NCI-H345 (cell line): Measurements from ENCODE around the gene NR5A1.

Experiments
- DNase-seq: peaks from one replicate; lab custom pipeline; 2025; lab: John Stamatoyannopoulos, UW

Gene NR5A1

DNA sequence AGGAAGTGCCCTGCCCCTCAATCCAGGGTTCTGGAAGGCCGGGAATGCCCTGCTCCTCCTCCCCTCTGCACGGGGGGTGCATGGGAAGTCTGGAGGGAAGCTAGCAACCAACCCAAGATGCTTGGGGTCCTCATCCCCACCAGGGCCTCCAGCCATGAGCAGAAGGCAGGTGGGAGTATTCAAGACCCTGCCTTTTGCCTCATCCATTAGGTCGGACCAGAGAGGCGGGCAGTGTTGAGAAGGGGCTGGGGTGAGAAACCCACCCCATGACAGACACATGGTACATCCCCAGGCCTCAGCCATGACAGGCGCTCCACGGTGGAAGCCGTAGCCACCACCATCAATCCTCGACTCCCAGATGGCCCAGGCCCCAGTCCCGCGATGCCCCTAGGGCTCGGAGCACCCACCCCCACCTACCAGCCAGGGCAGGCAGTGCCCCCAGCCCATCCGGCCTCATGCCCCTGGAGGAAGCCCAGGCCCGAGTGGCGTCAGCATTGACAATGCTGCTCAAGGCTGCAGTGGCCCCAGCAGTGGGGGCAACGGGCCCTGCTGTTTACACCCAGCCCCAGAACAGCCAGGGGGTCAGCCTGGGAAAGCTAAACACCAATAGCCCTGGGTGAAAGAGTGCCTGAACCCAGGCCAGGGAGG, 8.6 kb downstream of the NR5A1 start:
- no peak for DNase-seq

DNA sequence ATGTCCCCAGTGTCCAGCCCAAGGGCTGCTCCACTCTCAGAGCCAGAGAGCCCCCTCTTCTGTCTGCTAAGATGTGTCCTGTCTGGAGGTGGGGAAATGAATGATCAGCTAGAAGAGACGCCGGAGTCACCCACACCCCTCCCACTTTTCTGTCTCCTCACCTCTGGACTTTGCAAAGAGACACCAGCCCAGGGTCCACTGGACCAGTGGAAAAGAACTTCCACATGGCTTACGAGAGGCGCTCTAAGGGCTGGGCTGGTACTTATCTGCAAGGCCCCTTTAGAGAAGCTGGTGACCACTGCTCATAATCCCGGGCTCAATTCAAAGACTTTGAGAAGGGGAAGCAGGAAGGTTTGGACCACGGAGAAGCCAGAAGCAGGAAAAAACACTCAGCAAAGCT, 9.2 kb downstream of the NR5A1 start:
- no peak for DNase-seq

DNA sequence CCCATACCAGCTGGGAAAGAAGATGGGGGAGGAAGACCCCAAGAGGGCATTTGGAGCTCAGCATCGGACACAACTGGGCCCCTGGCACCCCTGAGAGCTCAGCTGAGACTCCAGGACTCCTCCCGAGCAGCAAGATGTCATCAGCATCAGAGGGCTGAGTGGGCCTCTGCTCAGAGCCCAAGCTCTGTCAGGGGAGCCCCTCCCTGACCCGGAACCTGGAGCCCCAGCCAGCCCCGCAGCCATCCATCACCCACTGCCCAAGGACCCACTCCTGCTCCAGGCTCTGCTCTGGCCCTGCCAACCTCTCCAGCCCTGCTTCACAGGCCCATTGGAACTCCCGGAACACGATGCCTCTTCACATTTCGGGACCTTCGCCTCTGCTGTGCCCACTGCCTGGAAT, 9.8 kb downstream of the NR5A1 start:
- DNase-seq = no peak

DNA sequence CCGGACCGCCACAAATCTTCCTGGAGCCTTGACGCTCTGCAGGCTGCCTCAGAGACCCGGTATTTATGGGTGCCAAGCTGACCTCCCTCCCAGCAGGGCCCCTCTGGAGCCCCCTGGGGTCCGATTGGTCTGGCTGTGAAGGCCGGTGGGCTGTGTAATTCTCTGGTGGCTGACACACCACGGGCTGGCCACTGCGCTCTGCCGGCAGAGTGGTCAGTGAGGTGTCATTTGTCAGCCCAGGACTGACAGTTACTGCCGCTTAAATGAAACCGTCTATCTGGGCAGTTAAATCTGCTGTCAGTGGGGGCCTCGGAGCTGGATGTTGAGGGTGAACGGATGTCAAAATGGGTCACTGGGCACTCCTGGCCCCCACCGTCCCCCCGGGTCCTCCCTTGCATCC, 10.7 kb downstream of the NR5A1 start:
- DNase-seq = no peak

DNA sequence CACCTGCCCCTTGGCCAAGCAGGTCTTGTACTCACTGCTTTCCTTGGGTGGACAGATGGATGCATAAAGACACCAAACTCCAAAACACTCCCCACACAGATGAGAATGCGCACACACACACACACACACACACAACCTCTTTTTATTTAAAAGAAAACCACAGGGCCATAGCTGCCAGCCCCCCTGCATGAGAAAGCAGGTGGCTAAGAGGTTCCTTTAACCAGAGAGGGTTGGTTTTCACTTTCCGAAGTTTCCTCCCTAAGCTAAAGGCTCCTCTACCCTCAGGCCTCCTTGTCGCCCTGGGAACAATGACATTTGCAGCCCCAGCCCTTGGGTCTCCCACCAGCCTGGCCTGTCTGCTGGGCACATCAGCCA, 11.1 kb downstream of the NR5A1 start:
- DNase-seq = no peak

DNA sequence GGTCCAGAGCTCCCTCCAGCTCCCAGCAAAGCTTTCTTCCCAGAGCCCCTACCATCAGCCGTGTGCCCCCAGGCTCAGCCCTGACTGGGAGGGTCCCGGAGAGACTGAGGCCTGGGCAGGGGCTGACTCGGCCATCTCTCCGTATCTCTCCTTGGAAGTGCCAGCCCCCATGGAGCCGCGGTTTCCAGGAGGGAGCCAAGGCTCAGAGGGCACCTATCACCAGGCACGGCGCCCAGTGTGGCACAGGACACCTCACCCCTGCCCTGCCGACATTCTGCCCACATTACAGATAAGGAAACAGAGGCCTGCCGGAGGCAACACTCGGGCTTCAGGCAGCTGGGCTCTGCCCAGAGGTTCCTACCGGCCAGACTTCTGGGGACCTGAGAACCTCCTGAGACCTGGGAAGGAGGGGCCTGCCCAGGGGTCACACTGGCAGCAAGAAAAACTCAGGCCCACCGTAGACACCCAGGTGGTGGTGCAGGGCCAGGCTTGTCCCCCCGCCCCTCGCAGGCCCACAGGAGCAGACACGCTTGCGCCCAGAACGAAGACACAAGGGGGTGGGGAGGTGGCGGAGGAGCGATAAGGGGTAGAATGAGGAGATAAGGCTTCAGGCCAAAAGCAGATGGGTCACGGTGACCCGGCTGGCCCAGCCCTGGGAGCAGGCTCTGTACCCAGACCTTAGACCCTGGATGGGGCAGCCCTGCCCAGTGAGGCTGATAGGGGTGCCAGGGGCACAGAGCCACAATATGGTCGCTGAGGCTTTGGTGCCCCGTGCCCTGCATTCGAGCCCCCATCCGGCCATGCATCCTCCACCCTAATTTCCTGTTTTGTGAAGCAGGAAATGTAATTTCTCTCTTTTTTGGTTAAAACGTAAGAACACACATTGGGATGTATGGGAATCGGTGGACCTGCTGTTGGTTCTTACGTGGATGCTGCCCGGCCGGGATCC, 11.8 kb downstream of the NR5A1 start:
- DNase-seq = no peak

DNA sequence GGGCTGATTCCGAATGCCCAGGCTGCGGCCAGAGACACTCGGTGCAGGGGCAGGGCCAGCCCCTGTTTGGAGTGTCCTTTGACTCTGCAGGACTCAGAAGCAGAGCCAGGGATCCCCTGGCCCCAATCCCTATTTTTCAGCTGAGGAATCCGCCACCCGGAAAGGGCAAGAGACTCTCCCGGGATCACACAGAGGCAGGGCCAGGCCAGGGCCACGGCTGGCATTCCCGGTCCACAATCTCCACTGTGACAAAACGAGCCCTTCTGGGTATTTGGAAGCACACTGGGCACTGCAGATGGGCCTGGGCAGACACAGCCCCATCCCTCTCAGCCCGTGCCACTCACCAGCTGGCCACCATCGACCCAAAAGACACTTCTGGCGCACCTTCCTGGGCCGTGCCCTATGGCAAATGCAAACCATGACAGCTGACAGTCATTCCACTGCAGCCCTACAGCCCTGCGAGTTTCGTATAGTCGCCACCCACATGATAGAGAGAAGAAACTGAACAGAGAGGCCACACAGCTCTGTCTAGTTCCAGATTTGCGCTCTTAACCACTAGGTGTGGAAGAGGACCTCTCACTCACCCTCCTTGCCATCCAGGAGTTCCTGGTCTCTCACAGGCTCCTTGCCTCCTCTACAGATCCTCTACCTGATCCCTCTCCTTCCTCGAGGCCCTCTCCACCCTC, 13.3 kb downstream of the NR5A1 start:
- no peak for DNase-seq

DNA sequence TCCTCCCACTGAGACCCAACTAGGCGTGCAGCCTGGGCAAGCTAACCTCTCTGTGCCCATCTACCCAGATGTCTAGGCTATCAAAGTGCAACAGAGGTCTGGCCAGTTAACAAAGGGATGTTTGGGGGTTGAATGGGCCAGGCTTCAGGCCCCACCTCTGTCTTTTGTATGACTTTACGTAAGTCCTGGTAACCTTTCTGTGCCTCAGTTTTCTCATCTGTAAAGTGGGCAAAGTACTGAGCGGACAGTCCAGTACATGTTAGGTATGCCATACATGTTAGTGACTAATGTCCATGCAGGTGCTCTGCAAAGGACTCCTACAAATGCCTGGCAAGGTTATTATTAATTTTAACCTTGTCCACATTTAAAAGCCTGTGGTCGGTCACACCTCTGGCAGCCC, 14.0 kb downstream of the NR5A1 start:
- no peak for DNase-seq

DNA sequence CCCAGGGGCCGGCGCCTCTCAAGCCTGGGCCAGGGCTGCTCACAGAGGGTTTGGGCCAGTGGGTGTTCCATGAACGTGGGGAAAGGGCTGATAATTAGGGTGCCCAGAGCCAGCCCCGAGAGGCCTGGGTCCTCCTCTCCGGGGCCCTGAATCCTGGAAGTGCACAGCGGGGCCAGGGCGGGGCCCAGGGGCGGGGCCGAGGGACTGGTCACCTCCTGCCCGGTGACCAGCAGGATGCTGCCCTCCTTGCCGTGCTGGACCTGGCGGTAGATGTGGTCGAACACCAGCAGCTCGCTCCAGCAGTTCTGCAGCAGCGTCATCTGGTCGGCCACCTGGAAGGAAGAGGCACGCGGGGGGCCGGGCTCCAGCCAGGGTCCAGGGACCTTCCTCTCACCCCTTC, 14.4 kb downstream of the NR5A1 start:
- no peak for DNase-seq

DNA sequence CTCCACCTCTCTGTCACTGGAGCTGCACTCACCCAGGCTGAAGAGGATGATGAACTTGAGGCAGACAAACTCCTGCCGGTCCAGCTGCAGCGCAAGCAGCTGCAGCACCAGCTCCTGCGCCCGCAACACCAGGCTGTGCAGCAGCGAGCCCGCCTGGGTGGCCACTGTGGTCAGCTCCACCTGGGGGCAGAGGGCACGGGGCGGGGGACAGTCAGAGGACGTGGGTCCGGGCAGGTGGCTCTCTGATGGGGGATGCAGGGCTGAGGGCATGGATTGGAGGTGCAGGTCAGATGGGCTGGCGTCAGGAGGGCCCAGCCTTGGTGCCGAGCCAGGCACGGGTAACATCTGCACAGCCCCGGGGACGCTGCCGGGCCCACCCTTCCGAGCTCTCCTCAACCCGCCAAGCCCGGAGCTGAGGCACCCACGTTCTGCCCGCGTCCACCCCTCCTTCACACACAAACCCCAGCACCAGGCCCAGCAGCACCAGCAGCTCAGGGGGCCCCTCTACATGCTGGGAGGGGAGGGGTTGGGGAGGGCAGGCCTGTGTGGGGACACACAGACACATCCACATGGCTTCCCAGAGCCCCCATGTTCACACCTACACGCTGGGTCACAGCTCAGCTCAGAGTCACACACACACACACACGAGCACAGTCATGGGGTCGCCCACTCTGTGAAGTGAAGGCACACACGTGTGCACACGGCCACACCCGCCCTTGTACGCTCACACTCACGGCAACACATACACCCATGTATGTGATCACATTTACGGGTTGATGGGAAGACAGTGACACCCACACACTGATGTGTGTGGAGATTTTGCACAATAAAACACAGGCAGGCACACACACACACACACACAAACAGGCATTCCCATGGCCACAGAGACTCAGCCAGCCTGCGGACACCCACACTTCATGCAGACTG, 15.9 kb downstream of the NR5A1 start:
- no peak for DNase-seq

DNA sequence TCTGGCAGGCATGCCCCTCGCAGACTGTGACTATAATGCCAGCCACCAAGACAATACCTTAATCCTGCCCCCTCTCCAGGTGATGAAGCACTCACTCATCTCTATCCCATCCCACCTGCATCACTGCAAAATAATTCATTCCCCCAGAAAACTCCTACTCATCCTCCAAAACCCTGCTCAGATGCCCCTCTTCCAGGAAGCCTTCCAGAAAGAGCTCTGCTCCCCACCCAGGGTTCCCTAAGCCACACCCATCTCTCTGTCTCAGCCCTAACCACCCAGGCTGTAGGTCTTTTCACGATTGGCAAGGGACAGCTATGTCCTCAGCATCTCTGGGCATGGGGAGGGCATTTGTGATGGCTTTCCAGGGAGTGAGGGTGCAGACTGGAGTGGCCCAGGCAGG, 17.2 kb downstream of the NR5A1 start:
- no peak for DNase-seq

DNA sequence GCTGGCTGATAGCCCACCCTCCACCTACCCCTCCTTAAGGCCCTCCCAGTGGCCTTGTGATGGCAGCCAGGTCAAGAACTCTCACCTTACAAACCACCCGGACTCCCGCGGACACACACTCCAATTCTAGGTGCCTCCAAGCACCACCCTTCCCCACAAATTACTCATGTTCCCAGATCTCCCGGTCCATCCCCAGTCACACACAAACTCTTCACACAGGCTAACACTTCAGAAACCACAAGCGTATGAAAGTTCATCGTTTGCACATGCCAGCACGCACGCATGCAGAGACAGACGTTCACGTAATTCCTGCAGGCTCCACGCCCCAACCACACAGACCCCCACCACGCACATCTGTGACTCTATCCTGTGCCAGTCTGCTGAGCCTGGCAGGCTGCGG, 18.0 kb downstream of the NR5A1 start:
- DNase-seq = no peak

DNA sequence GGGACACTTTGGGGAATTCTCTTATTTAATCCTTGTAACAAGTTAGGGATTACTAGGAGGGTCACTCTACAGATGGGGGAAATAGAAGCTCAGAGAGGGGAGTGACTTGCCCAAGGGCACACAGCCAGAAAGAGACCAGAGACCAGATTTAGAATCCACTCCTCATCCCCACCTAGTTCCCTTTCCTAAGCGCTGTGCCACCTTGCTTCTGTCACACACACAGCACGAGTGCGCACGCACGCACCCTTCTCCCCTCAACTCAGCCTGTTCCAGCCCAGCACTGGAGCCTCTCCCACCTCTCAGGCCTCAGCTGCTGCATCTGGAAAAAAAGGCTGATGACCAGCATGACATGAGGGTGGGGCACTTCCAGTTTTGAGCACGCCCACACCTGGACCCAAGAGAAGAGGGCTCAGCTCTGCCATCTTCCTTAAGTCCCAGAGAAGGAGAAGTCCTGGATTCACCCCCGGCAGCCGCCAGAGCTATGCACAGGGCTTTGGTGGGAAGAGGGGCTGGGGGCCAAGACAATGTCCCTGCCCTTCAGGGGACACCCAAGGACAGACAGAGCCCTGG, 18.5 kb downstream of the NR5A1 start:
- no peak for DNase-seq

DNA sequence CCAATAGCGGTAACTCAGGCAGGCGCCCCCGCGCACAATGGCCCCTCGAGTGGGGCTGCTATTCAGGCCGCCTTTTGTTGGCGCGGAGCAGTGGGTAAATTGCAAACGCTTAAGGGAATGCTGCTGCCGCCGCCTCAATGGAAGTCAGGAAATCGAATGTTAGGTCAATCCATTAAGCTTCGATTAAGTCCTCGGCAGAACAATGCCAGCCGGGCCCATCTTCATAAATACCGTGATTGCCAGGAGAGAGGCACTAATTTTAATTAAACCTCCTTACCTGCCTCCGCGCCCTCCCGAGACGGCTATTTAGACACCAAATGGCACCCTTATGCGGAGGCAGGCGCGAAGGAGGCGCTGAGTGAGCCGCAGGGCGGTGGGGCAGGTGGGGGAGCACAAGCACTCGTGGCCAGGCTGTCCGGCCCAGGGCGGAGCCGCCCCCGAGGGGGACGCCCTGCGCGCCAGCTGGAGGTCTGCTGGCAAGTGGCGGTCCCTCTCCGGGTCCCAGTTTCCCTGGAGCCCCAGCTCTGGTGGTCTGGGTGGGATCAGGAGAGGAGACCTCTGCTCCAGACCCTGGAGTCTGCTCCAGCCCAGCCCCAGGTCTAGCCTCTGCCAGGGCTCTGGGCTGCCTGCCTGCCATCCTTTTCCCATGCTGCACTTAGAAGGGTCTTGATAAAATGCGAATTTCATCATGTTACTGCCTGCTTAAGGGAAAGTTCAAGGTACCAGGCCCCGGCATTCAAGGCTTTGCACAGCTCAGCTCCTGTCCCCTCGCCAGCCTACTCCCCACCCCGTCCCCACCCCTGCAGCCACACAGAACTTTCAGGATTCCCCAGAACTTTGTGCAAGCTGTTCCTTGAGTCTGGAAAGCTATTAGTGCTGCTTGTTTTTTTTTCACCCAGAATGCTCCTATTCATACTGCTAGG, 19.7 kb downstream of the NR5A1 start:
- no peak for DNase-seq

DNA sequence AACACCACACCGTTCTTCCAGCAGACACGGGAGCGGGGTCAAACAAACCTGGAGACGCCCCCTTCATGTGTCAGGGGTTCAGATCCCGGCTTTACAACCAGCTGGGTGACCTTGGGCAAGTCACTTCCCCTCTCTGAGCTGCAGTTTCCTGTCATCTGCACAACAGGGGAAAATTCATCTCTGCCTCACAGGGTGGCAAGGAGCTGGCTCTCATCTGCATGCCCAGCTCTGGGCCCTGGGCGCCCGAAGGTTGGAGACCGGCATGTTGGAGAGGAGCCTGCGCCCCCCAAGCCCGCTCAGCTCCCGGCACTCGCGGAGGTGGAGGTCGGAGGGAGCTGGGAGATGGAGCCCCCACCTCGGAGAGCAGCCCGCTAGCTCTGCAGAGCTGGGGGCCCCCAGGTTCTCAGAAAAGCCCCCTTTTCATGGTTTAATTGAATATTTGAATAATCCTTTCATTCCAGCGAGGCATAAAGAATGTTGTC, 20.4 kb downstream of the NR5A1 start:
- DNase-seq = no peak

DNA sequence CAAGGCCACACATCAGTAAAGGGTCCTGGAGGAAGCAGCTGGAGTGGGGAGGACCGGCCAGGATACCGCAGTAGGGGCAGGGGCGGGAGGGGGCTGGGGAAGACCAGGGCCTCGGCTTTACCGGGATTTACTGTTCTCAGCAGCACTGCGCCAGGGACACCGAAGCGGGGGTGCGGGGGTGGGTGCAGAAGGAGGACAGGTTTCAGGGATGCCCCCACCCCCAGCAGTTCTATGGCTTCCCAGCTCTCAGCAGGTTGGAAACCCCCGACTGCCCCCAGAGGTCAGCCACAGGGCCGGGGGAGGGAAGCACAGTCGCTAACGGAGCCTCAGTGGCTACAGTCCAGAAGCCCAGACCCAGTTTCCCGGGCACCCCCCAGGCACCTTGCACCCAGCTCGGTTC, 21.3 kb downstream of the NR5A1 start:
- DNase-seq = no peak

DNA sequence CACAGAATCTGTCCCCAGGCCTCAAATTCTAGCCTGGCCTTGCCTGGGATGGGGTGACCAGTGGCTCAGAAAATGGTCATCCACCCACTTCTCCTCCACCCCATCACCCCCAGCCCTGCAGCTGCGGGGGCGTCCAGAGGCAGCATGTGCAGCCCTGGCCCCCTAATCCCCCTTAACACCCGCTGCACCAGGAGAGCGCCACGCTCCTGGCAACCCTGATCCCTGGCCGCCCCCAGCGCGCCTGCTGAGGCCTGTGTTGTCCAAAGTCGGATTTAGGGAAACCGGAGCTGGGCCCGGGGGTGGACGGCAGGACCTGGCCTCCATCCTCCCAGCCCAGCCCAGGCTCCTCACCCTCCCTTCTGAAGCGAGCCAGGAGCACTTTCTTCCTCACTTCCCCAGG, 22.0 kb downstream of the NR5A1 start:
- no peak for DNase-seq

DNA sequence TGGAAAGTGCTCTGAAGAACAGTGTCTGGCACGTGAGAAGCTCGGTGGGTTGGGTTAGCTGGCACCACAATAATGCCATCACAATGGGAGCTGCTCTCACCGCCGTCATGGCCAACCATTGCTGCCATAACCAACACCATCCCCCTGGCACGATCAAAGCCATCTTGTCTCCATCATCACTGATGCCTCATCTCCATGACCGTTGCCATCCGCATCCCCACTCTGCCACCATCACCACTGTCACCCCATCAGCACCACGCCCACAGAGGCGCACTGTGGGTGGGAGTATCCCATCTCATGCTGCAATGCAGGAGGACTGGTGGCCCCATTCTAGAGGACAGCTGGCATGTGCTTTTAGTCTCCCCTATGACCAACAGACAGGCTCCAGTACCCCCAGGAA, 23.7 kb downstream of the NR5A1 start:
- no peak for DNase-seq

DNA sequence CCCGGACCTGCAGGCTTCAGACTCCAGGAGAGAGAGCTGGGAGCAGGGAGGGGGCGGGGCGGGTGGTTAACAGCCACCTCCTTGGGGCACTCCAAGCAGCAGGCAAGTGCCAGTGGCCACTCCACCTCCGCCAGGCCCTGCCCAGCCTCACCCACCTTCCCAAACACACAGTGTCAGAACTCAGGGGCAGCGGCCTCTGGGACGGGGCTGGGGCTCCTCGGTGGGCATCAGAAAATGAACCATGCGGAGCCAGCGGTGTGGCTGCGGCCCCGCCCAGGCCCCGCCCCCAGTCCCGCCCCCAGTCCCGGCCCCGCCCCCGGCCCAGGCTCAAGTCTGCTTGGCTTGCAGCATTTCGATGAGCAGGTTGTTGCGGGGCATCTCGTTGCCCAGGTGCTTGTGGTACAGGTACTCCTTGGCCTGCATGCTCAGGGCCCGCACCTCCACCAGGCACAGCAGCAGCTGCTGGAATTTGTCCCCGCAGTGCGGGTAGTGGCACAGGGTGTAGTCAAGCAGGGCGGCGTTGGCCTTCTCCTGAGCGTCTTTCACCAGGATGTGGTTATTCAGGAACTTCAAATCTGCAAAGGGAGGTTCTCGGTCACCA, 24.7 kb downstream of the NR5A1 start:
- DNase-seq = no peak

DNA sequence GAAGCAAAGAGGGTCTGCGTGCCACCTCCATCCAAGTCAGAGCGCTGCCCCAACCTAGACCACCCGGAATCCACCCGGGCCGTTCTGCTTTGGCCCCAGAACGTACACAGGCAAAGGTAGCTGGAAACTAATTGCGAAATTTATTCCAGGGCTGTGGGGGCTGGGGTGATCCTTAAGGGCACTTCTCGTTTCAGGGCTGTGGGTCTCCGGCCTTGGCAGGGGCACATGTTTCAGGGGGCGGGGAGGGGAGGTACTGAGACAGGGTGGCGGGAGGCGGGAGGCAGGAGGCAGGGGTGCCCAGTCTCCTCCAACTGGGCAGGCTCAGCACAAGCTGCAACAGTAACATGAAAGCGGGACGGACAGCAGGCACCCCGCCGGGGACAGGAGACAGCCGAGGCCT, 26.1 kb downstream of the NR5A1 start:
- DNase-seq = no peak
